NCI-H128 (cell line): ENCODE data around the gene NFS1.
A peak's percentile ranks its signal among the peaks of the same experiment; 100 is the strongest.

Experiments used
- DNase-seq: peaks from one replicate; lab custom pipeline; 2025; ENCODE audit not compliant: unreplicated experiment; lab: John Stamatoyannopoulos, UW

NFS1 gene

DNA sequence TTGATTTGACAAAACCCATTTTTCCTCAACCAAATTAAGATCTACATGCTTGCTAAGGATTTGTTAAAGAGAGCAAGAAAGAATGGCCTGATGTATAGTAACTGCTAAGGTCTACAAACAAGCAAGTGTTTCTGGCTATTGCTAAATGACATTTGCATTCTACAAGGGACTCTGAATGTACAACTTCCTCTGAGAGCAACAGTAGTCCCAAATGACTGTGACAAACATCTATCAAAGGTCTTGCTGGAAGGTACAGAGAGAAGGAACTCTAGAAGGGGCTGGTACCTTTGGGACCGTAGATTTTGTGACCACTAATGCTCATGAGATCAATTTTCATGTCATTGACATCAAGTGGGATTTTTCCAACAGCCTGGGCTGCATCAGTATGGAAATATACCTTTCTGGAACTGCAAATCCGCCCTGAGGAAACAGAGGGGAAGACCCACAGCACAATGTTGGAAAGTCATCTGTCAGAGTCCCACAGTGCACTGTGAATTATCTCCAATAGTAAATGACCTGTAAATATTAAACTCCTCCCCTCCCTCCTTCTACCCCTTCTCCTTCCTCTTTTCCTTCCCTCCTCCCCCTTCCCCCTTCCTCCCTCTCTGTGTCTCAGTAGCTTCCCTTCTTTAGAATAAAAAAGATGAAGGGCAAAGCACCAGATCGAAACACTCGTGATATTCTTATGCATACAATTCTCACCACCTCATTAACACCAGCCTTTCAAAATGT lies 18.5 kb downstream of the NFS1 start:
- no peak for DNase-seq

DNA sequence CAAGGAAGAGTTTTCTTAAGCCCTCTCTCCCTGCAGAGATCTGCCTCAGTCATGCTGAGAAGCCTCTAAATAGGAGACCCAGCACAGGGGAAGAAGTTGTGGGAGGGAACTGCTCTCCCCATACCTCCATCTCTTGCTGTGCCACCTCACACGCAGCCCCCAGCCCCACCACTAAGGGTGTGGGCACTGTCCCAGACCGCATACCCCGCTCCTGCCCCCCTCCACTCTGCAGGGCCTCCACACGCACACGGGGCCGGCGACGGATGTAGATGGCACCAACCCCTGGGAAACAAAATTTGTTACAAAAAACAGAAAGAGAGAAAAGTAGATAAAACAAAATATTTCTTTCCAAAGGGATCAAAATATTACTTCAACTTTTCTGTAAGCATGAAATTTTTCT lies 24.2 kb downstream of the NFS1 start:
- no peak for DNase-seq

DNA sequence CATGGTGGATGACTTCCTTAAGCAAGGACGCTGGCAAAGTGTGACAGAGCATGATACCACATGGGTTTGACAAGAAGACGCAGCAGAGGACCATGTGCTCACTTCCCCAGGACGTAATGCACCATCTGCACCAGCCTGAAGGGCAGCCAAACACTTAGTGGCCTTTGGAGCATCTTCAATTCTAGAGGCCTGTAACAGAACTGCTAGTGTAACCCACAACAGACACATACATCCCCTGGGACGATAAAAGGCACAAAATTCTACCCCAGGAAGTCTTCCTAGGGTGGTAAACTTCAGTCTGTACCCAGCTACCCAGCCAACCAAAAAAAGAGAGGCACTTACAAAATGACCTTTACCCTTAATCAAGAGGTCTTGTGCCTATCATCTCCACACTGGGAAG lies 25.3 kb downstream of the NFS1 start:
- no peak for DNase-seq

DNA sequence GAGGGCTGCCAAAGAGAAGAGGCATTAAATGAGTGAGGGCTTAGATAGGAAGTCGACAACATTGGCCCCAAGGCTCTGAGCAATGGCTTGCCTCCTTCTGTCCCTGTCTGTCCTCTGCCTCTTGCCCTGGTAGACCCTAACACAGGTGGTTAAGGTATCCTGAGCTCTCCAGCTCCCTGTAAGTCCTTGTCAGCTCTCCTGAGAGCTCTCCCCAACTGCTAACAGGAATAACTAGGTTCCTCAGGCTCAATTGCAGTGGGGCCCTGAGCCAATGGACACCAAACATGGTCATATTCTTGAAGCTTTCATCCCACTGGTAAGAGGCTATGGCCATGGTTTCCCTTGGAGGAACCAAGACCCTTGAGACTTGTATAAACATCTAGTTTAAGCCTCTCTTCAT lies 29.5 kb downstream of the NFS1 start:
- DNase-seq: no peak

DNA sequence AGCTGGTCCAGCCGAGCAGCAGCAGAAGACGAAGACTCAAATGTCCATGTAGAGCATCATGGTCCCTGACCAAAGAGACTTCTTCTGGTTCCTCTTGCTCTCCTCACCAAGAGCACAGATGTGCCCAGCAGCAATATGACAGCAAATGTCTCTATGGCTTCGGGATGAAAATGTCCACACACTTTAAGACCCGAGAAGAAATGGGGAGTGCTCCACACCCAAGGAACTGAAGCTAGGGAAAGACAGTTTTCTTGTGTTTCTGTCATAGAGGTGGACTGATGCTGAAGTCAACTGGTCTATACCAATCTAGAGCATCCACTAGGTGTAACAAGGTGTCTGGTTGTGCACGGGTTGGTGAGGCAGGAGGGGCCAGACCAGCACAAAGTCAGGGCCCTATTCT lies 29.9 kb downstream of the NFS1 start:
- DNase-seq: no peak

DNA sequence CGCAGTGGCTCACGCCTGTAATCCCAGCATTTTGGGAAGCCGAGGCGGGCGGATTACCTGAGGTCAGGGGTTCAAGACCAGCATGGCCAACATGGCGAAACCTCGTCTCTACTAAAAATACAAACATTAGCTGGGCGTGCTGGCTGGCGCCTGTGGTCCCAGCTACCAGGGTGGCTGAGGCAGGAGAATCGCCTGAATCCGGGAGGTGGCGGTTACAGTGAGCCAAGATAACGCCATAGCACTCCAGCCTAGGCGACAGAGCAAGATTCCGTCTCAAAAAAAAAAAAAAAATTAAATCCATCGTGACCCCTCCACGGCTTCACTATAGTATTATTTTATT lies 33.2 kb downstream of the NFS1 start:
- no peak for DNase-seq

DNA sequence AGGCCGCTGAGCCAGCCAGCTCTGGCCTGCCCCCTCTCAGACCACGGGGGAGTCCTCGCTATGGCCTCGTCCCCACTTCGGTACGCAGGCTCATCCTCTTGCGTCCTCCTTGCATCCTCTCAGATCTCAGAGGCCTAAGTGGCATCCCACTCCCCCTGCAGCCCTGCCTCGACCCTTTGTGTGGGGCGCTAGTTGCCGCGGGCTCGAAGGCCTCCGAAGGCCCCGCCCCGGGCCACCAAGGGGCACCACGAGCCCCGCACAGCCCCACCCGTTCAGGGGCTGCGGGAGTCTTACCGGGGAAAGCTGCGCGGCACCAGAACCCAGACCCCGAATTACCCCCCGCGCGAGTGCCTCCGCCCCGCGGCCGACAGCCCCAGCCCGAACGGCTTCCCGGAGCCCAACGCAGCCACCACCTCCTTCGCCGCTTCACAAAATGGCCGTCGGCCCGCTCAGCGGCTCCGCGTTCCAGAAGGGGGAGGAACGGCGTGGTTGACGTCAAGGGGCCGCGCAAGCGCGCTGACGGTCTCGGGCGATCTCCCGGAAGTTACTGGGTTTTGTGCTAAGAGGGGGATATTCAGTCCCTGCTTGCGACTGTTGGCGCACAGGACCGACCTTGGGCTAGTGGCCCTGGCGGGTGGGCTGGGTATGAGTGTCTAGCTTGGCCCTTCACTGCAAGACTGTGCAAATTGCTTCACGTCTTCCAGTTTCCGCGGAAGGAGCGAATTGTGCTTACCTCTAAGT lies 34.5 kb downstream of the NFS1 start, which contains the start of the genes CPNE1 and RBM12:
CPNE1 (minus strand) TSS at position 435 of the 741 bp plus-strand sequence. CDS start 31,977 bp downstream, outside the sequence.
RBM12 (minus strand) TSS at position 435 of the 741 bp plus-strand sequence. CDS start 9,578 bp downstream, outside the sequence.
- peak; percentile 91 for DNase-seq

DNA sequence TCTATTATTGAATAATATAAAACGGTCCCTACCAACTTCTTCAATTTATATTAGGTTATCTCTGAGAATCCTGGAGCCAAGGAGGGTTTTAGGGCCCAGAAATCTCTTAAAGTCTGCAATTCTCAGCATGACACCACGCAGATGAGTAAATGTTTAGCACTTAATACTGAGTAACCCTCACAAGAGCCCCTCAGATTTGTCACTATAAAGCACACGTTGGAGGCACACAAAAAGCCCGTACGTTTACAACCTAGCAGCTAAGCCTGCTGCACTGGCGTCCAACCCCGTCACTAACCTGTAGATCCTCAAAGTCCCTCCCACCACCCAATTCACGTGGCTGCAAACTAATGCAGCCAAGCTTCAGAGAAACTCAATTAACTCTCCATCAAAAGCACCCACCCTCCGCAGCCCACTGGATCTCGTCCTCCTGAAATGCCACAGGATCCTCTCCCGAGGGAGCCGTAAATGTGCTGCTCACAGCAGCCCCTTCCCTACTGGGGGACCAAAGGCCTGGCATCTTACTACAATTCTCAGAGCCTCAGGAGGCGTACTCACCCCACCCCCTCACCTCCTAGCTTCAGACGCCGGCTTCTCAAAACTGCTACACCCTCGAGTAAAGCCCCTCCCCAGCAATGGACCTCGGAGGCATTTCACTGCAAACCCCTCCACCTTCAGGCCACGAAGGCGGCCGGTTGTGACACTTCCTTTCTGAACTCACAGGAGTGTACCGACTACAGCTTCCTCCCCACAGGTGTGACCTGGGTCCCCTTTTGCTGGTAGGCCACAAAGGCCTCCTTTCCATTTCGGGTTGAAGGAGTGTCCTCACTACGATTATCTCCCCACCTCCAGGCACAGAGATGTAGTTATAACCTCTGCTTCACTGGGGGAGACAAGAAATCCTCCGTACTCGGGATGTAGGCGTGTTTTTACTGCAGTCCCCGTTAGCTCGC lies 35.4 kb downstream of the NFS1 start:
- DNase-seq: peak; percentile 33

DNA sequence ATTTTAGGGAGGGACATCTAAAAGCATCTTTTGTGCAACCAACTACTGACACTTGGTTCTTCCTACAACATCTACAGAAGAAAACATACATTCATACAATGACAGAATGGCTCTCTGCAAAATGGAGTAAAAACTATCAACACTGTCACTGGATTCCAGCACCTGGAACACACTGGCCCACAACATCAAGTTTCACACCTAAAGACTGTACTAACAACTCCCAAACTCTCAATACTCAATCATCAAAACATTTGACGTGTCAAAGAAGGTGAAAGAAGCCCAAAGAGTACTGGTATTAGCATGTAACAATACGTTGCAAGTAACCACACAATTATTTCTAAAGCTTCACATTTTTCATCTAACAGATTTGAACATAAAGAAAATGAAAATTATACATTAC lies 36.6 kb downstream of the NFS1 start:
- DNase-seq: no peak

DNA sequence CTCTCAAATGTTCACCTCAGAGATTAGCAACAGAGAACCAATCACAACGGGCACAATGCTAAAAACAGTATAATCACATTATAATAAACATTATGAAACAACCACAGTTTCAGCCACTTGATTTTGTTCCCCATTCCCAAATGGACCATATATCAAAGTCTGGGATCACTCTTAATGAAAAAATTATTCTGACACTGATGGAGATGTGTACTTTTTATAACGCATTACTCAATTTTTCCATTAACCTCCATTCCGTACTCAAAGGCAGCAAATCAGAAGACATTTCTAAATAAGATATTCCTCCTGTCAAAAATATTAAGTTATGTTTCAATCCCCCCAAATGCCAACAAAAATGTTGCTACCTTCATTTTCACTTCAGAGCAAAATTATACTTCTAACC lies 37.2 kb downstream of the NFS1 start:
- no peak for DNase-seq

DNA sequence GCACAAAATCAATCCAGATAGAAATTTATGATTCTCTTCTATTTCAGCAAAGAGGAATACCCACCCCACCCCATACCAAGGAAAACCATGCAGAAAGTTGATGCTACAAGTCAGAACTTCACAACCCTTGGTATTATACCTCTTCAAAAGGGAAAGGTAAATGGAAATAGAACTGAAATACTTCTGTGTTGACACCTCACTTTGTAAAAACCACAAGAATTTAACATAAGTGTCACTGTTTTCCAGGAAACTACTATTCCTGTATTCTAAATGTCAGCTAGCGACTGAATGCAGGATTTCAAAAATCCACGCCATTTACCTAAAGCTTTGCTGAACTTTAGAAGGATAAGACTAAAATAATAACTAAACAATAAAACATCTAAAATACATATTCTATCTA lies 38.1 kb downstream of the NFS1 start:
- no peak for DNase-seq

DNA sequence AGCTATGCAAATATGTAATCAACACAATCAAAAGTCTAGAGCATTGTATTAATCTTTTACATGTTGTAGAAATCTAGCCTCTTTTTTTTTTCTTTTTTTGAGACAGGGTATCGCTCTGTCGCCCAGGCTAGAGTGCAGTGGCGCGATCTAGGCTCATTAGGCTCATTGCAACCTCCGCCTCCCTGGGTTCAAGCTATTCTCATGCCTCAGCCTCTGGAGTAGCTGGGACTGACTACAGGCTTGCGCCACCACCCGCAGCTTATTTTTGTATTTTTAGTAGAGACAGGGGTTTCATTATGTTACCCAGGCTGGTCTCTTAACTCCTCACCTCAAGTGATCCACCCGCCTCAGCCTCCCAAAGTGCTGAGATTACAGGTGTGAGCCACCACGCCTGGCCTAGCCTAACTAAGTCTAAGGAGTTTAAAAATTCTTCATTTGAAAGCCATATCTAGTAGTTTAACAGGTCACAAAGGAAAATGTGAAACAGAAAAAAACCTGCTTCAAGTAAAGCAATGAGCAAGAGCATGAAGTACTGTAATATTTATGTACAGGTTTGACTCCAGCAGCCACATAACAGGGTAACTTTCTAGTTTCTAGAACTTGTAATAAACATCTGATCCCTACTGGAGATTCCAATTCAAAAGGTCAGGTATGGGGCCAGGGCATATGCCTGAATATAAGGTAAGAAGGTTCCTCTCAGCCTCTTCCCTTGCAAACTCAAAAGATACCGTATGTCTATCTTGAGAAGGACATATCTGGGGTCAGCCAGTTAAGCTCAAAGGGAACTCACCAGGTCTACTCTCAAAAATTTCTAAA lies 38.8 kb downstream of the NFS1 start:
- DNase-seq: no peak

DNA sequence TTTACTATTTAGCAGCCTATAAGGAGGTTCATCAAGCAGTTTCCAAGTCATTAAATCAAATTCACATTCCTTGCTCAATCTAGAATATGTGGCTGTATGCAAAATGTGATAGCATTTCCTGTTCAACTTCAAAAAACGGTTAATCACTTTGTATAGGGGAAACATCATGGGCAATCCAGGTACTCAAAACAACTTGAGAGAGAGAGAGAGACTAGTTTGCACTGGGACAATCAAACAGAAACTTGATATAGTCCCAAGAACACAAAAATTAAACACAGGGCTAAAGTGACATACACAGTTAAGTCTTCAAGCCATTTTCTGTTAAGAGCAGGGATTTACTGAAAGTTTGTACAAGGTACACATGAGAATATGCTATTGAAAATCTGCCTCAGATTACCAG lies 41.9 kb downstream of the NFS1 start:
- DNase-seq: no peak

DNA sequence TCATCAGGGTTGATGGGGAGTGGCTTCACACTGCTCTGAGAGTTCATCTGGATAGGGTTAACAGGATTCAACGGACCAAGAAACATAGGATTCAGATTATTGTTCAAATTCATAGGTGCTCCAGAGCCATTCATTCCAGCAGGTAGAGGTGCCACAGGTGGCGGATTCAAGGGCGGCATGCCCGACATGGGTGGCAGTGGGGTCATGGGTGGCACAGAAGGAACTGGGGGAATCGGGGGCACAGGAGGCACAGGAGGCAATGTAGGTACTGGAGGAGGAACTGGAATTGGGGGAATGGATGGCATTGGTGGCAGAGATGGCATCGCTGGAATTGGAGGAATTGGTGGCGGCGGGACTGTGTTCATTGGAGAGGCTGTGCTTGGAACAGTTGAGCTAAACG lies 44.7 kb downstream of the NFS1 start:
- DNase-seq: no peak

DNA sequence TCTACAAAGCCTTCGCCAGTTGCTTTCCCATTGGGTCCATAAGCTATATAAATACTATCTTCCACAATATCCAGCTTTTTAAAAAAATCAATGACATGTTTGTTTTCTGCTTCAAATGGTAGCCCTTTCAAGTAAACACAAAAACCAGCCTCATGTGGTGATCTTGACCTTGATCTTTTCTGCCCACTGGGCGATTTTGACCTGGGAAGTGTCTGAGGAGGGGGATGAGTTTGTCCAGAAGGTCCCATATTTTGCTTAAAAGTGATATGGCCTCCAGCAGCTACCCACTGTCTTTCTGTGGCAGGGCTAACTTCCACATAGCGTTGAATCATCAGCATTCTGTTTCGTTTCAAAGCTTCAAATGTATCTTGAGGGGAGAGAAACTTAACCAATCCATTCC lies 45.3 kb downstream of the NFS1 start:
- DNase-seq: no peak

DNA sequence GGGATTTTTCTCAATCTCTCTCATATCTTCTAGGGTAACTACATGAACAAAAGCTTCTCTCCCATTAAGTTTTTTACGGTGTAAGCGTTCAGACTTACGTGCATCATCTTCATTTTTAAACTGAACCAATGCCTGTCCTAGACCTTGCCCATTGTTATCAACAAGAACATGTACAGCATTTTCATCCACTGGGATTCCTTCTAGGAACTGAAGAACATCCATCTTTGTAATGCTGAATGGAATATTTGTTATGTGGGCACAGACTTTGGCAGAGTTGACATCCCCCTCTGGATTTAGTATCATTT lies 45.8 kb downstream of the NFS1 start:
- DNase-seq: no peak

DNA sequence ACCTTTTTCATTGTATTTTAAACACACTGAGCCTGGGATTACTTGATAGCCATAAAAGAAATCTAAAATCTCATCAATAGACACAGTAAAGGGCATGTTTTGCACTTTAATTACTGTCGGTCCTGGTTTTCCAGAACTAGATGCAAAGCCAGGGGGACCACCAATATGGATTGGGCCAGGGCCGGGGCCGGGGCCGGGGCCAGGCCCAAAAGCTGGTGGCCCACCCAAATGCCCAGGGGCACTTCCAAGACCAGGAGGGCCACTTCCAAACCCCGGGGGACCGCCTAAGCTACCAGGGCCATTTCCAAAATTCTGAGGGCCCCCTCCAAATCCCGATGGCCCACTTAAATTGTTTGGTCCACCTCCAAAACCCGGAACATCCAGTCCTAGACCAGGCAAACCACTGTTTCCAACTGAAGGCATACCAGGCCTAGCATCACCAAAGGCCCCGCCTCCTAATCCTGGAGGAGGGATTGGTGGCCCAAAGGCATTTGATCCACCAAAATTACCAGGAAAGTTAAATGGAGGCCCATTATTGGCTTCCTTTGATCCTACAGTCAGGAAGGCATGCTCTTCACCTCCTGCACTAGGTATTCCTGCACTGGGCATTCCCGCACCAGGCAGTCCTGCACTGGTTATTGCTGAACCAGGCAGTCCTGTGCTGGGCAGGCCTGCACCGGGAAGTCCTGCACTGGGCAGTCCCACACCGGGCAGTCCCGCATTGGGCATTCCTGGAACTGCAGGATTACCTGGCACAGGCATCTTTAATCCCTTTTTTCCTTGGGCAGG lies 46.3 kb downstream of the NFS1 start:
- no peak for DNase-seq

DNA sequence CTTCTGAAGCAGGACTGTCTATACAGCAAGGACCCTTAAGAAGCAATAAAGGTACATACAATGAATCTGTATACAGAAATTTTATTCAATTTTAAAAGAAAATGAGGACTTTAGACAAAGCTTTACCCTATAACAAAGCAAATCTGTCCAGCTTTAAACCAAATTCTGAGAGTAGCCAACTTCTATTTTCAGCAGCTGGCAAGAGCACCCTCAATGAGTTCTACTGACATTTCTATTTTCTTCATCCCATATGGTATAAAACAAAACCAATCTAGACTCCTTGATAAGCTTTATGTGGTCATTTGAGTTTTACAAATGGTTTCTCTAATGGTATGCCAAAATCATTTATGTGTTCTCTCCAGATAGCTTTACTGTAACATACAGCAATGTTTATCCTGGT lies 47.2 kb downstream of the NFS1 start:
- no peak for DNase-seq

DNA sequence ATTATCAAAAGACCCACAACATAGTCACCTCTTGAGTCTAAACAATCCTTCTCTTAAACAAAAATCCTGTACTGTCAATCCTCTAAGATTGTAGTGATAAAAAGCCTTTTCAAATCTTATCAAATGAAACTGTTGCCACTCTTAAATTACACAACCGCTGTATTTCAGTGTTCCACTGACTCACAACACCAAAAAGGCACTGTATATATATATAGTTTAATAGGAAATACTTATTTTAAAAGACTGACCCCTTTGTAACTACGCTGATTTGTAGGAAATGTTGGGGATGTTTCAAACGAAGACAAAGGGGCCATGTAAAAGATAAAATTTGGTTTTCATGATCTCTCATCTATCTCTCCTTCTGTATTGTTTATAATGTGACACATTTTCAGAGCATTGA lies 48.5 kb downstream of the NFS1 start:
- DNase-seq: no peak

DNA sequence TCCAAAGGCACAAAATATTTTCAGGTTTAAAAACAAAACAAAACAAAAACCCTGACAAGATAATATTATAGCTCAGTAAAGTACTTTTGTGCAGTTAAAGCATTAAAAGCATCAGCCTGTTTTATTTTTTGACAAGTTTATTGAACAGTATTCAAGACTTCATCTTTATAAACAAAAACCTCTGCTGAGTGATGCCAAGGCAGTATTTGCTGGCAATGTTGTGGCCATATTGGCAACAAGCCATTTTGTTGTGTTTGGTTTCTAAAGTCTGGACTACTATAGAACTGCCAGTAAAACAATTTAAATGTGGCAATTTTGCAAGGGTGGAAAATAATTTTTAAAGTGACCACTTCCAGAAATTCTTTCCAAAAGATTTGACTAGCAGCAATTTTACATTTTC lies 50.3 kb downstream of the NFS1 start:
- DNase-seq: no peak
